ENCODE data around the gene AGAP4. TPM values are rescaled to one million over a fixed set of nuclear protein-coding genes. Genes with fewer than 3 reads are reported as not detected.
"Not testable (repeated sequence)": the region's sequence is repeated elsewhere in the genome, so short reads cannot be mapped to it uniquely, and the experiment has no call there.

The AGAP4 gene
- 10 to 100 TPM; 22.8 to 50.0 (median 47.3) TPM for polyA plus RNA-seq (ENCODE audit: insufficient read length in 3 of 3)
- long read RNA-seq, donor 1, partial matches to known transcripts = 150 of 150 reads
- long read RNA-seq, donor 1, other reads (novel, unspliced or antisense) = 0 of 150 reads
- long read RNA-seq, donor 2 = 0 reads
- long read RNA-seq, donor 3, partial matches to known transcripts = 11 of 11 reads
- long read RNA-seq, donor 3, other reads (novel, unspliced or antisense) = 0 of 11 reads
- long read RNA-seq, donor 4, partial matches to known transcripts = 5 of 5 reads
- long read RNA-seq, donor 4, other reads (novel, unspliced or antisense) = 0 of 5 reads
- long read RNA-seq, donor 5 = 0 reads
- long read RNA-seq, donor 6, partial matches to known transcripts = 8 of 8 reads
- long read RNA-seq, donor 6, other reads (novel, unspliced or antisense) = 0 of 8 reads
- long read RNA-seq, donor 7 = 0 reads
- long read RNA-seq, donor 8 = 0 reads
- long read RNA-seq, donor 9 = 0 reads
- long read RNA-seq, donor 10 = 0 reads
- long read RNA-seq, donor 11 = 0 reads
- long read RNA-seq, donor 12, partial matches to known transcripts = 32 of 136 reads
- long read RNA-seq, donor 12, other reads (novel, unspliced or antisense) = 104 of 136 reads
- long read RNA-seq, donor 13, partial matches to known transcripts = 5 of 5 reads
- long read RNA-seq, donor 13, other reads (novel, unspliced or antisense) = 0 of 5 reads
- long read RNA-seq, donor 14 = 0 reads
- long read RNA-seq, donor 15, partial matches to known transcripts = 0 of 1 reads
- long read RNA-seq, donor 15, other reads (novel, unspliced or antisense) = 0 of 1 reads
- long read RNA-seq, donor 16 = 0 reads

GRCh38 chr10:45847400-45847799, at the start of gene AGAP4:
AGAP4 (minus strand) TSS chr10:45847500; CDS start chr10:45847347, 153 bp downstream.
- DNase-seq = not testable (repeated sequence)

GRCh38 chr10:45890721-45891120, 43.4 kb upstream of the AGAP4 start:
- not testable (repeated sequence) for DNase-seq

GRCh38 chr10:45889539-45890230, 42.4 kb upstream of the AGAP4 start:
- not testable (repeated sequence) for DNase-seq

- not testable (repeated sequence) for DNase-seq
Observed at GRCh38 chr10:45882880-45883279, 35.6 kb upstream of the AGAP4 start.

GRCh38 chr10:45865404-45865803, 18.1 kb upstream of the AGAP4 start:
- not testable (repeated sequence) for DNase-seq

GRCh38 chr10:45864264-45864663, 17.0 kb upstream of the AGAP4 start:
- DNase-seq = not testable (repeated sequence)

GRCh38 chr10:45863632-45864031, 16.3 kb upstream of the AGAP4 start:
- not testable (repeated sequence) for DNase-seq

GRCh38 chr10:45857931-45858330, 10.6 kb upstream of the AGAP4 start:
- DNase-seq = not testable (repeated sequence)

- not testable (repeated sequence) for DNase-seq
Observed at GRCh38 chr10:45848467-45848866, 1.2 kb upstream of the AGAP4 start.

- not testable (repeated sequence) for DNase-seq
Observed at GRCh38 chr10:45822918-45823317, 24.4 kb downstream of the AGAP4 start.

GRCh38 chr10:45820107-45820830, 27.0 kb downstream of the AGAP4 start:
- DNase-seq = not testable (repeated sequence)

GRCh38 chr10:45819552-45819951, 27.7 kb downstream of the AGAP4 start:
- DNase-seq = no peak

GRCh38 chr10:45817912-45818311, 29.4 kb downstream of the AGAP4 start:
- no peak for DNase-seq

- no peak for DNase-seq
Observed at GRCh38 chr10:45817130-45817859, 30.0 kb downstream of the AGAP4 start.

GRCh38 chr10:45814146-45814545, 33.2 kb downstream of the AGAP4 start:
- DNase-seq = not testable (repeated sequence)

GRCh38 chr10:45812959-45813358, 34.3 kb downstream of the AGAP4 start:
- not testable (repeated sequence) for DNase-seq

GRCh38 chr10:45811075-45811474, 36.2 kb downstream of the AGAP4 start:
- DNase-seq = no peak

GRCh38 chr10:45809837-45810236, 37.5 kb downstream of the AGAP4 start:
- DNase-seq = no peak

GRCh38 chr10:45804996-45805395, 42.3 kb downstream of the AGAP4 start:
- DNase-seq = not testable (repeated sequence)
